ENCODE measurements around the gene ZNF628.

DNA sequence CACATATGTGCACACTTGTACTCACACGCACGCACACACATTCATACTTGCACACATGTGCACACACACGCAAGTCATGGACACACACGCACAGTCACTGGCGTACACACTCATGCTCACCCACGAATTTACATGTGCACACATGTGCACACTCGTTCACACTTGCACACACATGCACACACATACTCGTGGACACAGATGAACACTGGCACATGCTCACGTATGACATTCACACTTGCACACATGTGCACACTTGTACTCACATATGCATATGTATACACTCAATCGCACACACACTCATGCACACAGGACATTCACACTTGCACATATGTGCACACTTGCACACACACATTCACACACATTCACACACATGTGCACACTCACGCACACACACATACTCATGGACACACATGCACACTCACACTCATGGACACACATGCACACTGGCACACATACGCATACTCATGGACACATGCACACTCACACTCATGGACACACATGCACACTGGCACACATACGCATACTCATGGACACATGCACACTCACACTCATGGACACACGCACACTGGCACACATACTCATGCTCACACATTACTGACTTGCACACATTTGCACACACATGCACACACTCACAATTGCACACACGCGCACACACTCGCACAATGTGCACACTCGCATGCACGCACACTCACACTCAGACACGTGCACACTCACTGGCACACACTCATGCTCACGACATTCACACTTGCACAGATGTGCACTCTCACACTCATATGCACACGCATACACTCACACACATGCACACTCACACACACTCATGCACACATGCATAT is 51.0 kb downstream of the ZNF628 start:
- no peak for TF ChIP-seq POLR2A (IDR thresholded peaks at IDR 0.05; ENCODE audit: low read depth, low read length)
- no peak for TF ChIP-seq POLR2AphosphoS5 (IDR thresholded peaks at IDR 0.05; ENCODE audit: low read depth, low read length)
- TF ChIP-seq TAF1 (IDR thresholded peaks at IDR 0.05; ENCODE audit: low read depth, low read length), result no peak

Data from GM12891 (cell line).